Suprapubic skin (tissue), 3 donors: ENCODE measurements around the gene MSANTD2.

ENCODE experiments used
- CTCF ChIP-seq, 2 donors: fragments of 200-600 bp in 1 of 2; fragments of 450-650 bp in 1 of 2; sonication (generic) in 1 of 2; IDR thresholded peaks; one replicate each; pipeline ENCODE4 v1.5.1; 2016 to 2019; ENCODE audit warnings: antibody characterized with exemption in 2 of 2, mild to moderate bottlenecking in 1 of 2, moderate library complexity in 1 of 2
- EP300 ChIP-seq: sonication (generic); formaldehyde crosslinking; IDR thresholded peaks from one replicate; pipeline ENCODE4 v1.6.1; 2017; ENCODE audit warnings: antibody characterized with exemption
- POLR2A ChIP-seq, 2 donors: fragments of 450-650 bp; IDR thresholded peaks; one replicate each; pipeline ENCODE4 v1.6.1; 2017; ENCODE audit warnings: antibody characterized with exemption in 2 of 2, mild to moderate bottlenecking in 2 of 2, moderate library complexity in 2 of 2

- no peak for TF ChIP-seq CTCF (IDR thresholded peaks at IDR 0.05)
- TF ChIP-seq EP300, result no peak
- no peak for TF ChIP-seq POLR2A (IDR thresholded peaks at IDR 0.05)
These were observed 82.2 kb downstream of the MSANTD2 start for GRCh38 chr11:124717786-124718651.
